Endothelial cell of umbilical vein (primary cell): Measurements from ENCODE around the gene TADA2A. TPM values are rescaled to one million over a fixed set of nuclear protein-coding genes. Genes with fewer than 3 reads are reported as not detected.

ENCODE experiments used
- BruUV-seq: library from RNA; stranded (reverse); fragments of 400-500 nt; replicated peaks from 2 replicates; lab custom pipeline; 2021; lab: Mats Ljungman, UMichigan
- CTCF ChIA-PET: fragments of 300-600, 350-600 bp; sonication (Branson Sonifier 250); formaldehyde crosslinking; loops from one replicate; lab custom pipeline; 2021; ENCODE audit warnings: antibody characterized with exemption, inconsistent platforms; lab: Charles Lee
- POLR2A ChIA-PET: fragments of 300-600, 350-600 bp; sonication (Branson Sonifier 250); formaldehyde crosslinking; loops from one replicate; lab custom pipeline; 2021; ENCODE audit warnings: antibody characterized with exemption, inconsistent platforms; lab: Charles Lee
- DNase-seq: peaks from one replicate; pipeline ENCODE4 v3.0.0-alpha.2; 2011; ENCODE audit warnings: low read depth, low spot score
- FAIRE-seq: peaks from 2 replicates; lab custom pipeline; 2011; peaks lifted over from hg19 to GRCh38; lab: Jason Lieb, UNC
- H2AFZ ChIP-seq: 2 replicates; pipeline ENCODE4 v1.6.0; 2012; ENCODE audit warnings: low read depth, low read length, control low read depth, inconsistent platforms
- H3K27ac ChIP-seq: 2 replicates; pipeline ENCODE4 v1.5.1; 2011; ENCODE audit warnings: low read depth, mild to moderate bottlenecking, control low read depth, low read length, moderate library complexity; ENCODE audit not compliant: insufficient read depth
- H3K27me3 ChIP-seq, 2 experiments: 2 replicates each; pipeline versions ENCODE4 v1.6.0 to v1.6.1; 2011; ENCODE audit warnings: low read length in 2 of 2, mixed read lengths in 1 of 2; ENCODE audit not compliant: control insufficient read depth in 2 of 2, insufficient read depth in 2 of 2
- H3K36me3 ChIP-seq, 2 experiments: 2 replicates in 1 of 2; 3 replicates in 1 of 2; pipeline ENCODE4 v1.5.1; 2011; ENCODE audit warnings: low read length in 2 of 2, mild to moderate bottlenecking in 1 of 2, moderate library complexity in 1 of 2; ENCODE audit not compliant: control insufficient read depth in 2 of 2, insufficient read depth in 2 of 2; ENCODE audit errors: extremely low read depth in 1 of 2
- H3K4me1 ChIP-seq: 3 replicates; pipeline ENCODE4 v1.5.1; 2011; ENCODE audit warnings: mild to moderate bottlenecking, low read length; ENCODE audit not compliant: control insufficient read depth, insufficient read depth; ENCODE audit errors: extremely low read depth
- H3K4me2 ChIP-seq: 2 replicates; pipeline ENCODE4 v1.6.1; 2011; ENCODE audit warnings: low read length, control low read depth, mixed read lengths; ENCODE audit not compliant: insufficient read depth
- H3K4me3 ChIP-seq, 3 experiments: fragments of 200-600 bp in 1 of 3; sonication (generic), shearing (Covaris generic) in 1 of 3; replicated peaks in 1 of 3; 2 replicates each; pipeline ENCODE4 v1.5.1; 2011 to 2016; ENCODE audit warnings: control low read depth in 3 of 3, low read length in 3 of 3, mild to moderate bottlenecking in 2 of 3, inconsistent platforms in 1 of 3, low read depth in 1 of 3, moderate library complexity in 1 of 3; ENCODE audit not compliant: insufficient read depth in 1 of 3
- H3K79me2 ChIP-seq: 2 replicates; pipeline ENCODE4 v1.6.0; 2012; ENCODE audit warnings: low read length, inconsistent platforms; ENCODE audit not compliant: control insufficient read depth, insufficient read depth
- H3K9ac ChIP-seq: replicated peaks from 2 replicates; pipeline ENCODE3; 2011; ENCODE audit warnings: low read length, control low read depth; ENCODE audit not compliant: insufficient read depth; ENCODE audit errors: extremely low read depth
- H3K9me1 ChIP-seq: replicated peaks from 3 replicates; pipeline ENCODE4 v1.6.0; 2011; ENCODE audit warnings: mild to moderate bottlenecking, low read length; ENCODE audit not compliant: control insufficient read depth, insufficient read depth; ENCODE audit errors: extremely low read depth
- H3K9me3 ChIP-seq: replicated peaks from 2 replicates; pipeline ENCODE4 v1.5.1; 2012; ENCODE audit warnings: low read length, inconsistent platforms; ENCODE audit not compliant: control insufficient read depth, insufficient read depth
- H4K20me1 ChIP-seq: replicated peaks from 2 replicates; pipeline ENCODE3; 2011; ENCODE audit warnings: mild to moderate bottlenecking, low read length; ENCODE audit not compliant: control insufficient read depth, insufficient read depth; ENCODE audit errors: extremely low read depth
- EZH2 ChIP-seq: IDR thresholded peaks from 2 replicates; pipeline ENCODE4 v1.6.1; 2012; ENCODE audit warnings: borderline replicate concordance, low read depth, mild to moderate bottlenecking, moderate library complexity, low read length, inconsistent platforms; ENCODE audit not compliant: severe bottlenecking
- FOS ChIP-seq: IDR thresholded peaks from 2 replicates; pipeline ENCODE4 v1.6.1; 2011; ENCODE audit warnings: mild to moderate bottlenecking, low read length, moderate library complexity, borderline replicate concordance; ENCODE audit not compliant: insufficient read depth
- GATA2 ChIP-seq: IDR thresholded peaks from 2 replicates; pipeline ENCODE4 v1.7.0; 2011; ENCODE audit warnings: low read depth, mild to moderate bottlenecking, moderate library complexity, mixed read lengths, low read length; ENCODE audit not compliant: insufficient read length, insufficient read depth
- JUN ChIP-seq: IDR thresholded peaks from 2 replicates; pipeline ENCODE4 v1.6.1; 2011; ENCODE audit warnings: borderline replicate concordance, low read depth; ENCODE audit not compliant: insufficient read length, insufficient read depth
- MYC ChIP-seq: IDR thresholded peaks from one replicate; pipeline ENCODE4 v1.6.1; 2011; ENCODE audit warnings: mild to moderate bottlenecking, low read depth, low read length
- POLR2A ChIP-seq: IDR thresholded peaks from 2 replicates; pipeline ENCODE4 v1.6.1; 2012; ENCODE audit warnings: low read depth, mild to moderate bottlenecking, control low read depth, low read length
- POLR2AphosphoS5 ChIP-seq: IDR thresholded peaks from 2 replicates; pipeline ENCODE4 v1.6.1; 2012; ENCODE audit warnings: low read depth, mild to moderate bottlenecking, control low read depth, low read length, moderate library complexity; ENCODE audit not compliant: insufficient read depth
- dilution Hi-C: fragments of 300-500 bp; cut with MboI; formaldehyde crosslinking; loops from one replicate; pipeline ENCODE4 v1.15.0; 2019; ENCODE audit warnings: low sequenced_read_pairs; ENCODE audit not compliant: extremely low pct_ligation_motif_present
- intact Hi-C: fragments of 100-400 bp; cut with micrococcal nuclease; formaldehyde crosslinking; loops from one replicate; pipeline ENCODE4 v1.10.0; 2022
- polyA plus RNA-seq, 4 experiments: library from polyadenylated mRNA; depleted of rRNA in 3 of 4; stranded (reverse) in 3 of 4; unstranded in 1 of 4; fragments of >200 nt; gene quantifications; 2 replicates each; pipeline versions ENCODE4 v1.2.1 to v1.2.3, GENCODE V29; 2011 to 2012; ENCODE audit warnings: missing spikeins in 1 of 4
- total RNA-seq: library from RNA; stranded (reverse); gene quantifications from 2 replicates; pipeline ENCODE4 v1.2.3, GENCODE V29; 2021
- TF ChIP-seq, protein P1 (sequence below): IDR thresholded peaks from 2 replicates; pipeline ENCODE4 v1.6.1; 2011; ENCODE audit not compliant: insufficient read depth, insufficient read length
- TF ChIP-seq, protein P2 (sequence below), 2 donors: IDR thresholded peaks; 1 replicate in 1 of 2; 2 replicates in 1 of 2; pipeline ENCODE4 v1.5.1; 2011; ENCODE audit warnings: low read length in 2 of 2, mild to moderate bottlenecking in 2 of 2, moderate library complexity in 2 of 2, control low read depth in 1 of 2, inconsistent platforms in 1 of 2, low read depth in 1 of 2; ENCODE audit not compliant: insufficient read depth in 1 of 2; ENCODE audit errors: extremely low read depth in 1 of 2

Gene TADA2A
- total and polyA plus RNA-seq, 2 donors (not counting 3 experiments of a cell fraction or from before 2014, with no cell fraction given): 9.9 to 22.4 TPM

DNA sequence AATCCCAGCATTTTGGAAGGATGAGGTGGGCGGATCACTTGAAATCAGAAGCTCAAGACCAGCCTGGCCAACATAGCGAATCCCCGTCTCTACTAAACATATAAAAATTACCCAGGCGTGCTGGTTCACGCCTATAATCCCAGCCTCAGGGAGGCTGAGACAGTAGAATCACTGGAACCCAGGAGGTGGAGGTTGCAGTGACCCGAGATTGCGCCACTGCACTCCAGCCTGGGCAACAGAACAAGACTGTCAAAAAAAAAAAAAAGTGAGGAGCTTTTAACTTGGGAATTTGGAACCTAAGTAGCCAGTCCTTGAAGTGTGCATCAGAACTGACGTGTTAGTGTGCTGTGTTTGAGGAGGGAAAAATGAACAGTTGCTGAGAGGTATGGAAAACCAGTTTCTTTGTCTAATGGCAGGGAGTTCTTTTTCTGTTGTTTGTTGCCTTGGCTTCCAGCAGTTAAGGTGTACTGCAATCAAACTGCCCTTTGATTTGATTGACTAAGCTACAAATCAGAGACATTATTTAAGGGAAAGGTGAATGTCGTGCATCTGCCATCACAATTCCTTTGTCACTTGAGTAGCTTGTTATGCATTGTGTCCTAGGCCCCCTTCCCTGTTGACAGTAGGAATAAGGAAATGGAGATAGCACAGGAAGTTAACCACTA lies 74.4 kb downstream of the TADA2A start:
- Histone ChIP-seq H4K20me1 (no peaks in the 10 kb centered on the region), H3K4me3 (no peak overlapping the region), H3K79me2 (no peaks in the 10 kb centered on the region), H3K4me2 (no peak overlapping the region), H3K9me3 (no peaks in the 10 kb centered on the region), H3K36me3 (peaks cover 0 to 3% of the 10 kb centered on the region in 2 experiments), H3K27me3 (no peaks in the 10 kb centered on the region), H2AFZ (no peak overlapping the region), H3K9me1 (no peaks in the 10 kb centered on the region), H3K27ac (no peak overlapping the region), H3K4me1 (peaks cover 14% of the 10 kb centered on the region), H3K9ac (no peak overlapping the region)
- ChIA-PET CTCF (interaction anchor here (1.4 to 2.3 kb wide), 2 partner anchors 8 to 108 kb away, joined by 3 to 8 read pairs; partner anchors contain the start of gene DUSP14), POLR2A (no interaction called here)
- TF ChIP-seq EZH2 (no peak), POLR2A (no peak), GATA2 (no peak)
- intact Hi-C loops (no loop called here), dilution Hi-C loops (no loop called here)
- BruUV-seq: no TSS peak
- DNase-seq (no peak), FAIRE-seq (no peak)

DNA sequence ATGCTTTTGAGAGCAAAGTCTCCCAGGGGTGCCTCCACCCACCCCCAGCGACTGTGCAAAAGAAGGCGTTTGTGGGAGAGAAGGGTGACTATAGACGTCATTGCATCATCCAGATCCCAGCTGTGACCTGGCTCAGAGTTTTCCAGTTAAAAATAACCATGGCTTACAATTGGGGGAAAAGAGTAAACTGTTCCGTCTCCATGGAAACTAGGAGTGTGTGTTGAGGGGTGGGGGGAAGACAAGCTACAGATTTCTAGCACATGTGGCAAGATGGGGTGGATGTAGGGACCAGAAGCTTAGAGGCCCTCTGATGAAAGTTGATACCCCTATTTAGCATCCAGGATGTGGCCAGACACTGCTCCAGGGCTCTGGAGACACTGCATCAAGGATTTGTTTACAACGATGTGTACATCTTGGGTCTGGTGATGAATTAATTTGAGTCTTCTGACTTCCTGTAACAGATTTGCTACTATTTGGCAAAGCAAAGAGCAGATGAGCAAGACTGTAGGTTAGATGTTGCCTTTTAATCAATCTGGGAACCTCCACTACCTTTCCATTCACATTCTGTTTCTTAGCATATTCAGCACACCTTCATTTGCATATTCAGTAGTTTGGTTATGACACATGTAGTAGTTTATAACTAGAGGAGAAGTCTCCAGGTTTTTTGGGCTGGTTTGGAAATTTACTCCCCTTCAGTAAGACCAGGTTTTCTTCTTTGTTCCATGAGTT lies 76.8 kb downstream of the TADA2A start:
- no peak for FAIRE-seq
- POLR2A ChIA-PET: no interaction called here
- no peak overlapping the region for H2AFZ ChIP-seq

More for the DNA sequence above, 76.8 kb downstream of the TADA2A start:
- no peak for DNase-seq
- Histone ChIP-seq H3K9ac (no peak overlapping the region), H3K36me3 (no peaks in the 10 kb centered on the region), H4K20me1 (no peaks in the 10 kb centered on the region), H3K9me3 (no peaks in the 10 kb centered on the region), H3K4me2 (no peak overlapping the region), H3K4me3 (no peak overlapping the region), H3K4me1 (peaks cover 7% of the 10 kb centered on the region), H3K27me3 (no peaks in the 10 kb centered on the region), H3K27ac (no peak overlapping the region), H3K9me1 (no peaks in the 10 kb centered on the region), H3K79me2 (no peaks in the 10 kb centered on the region)
- intact Hi-C loops: no loop called here
- dilution Hi-C loops: no loop called here
- no TSS peak for BruUV-seq
- CTCF ChIA-PET: no interaction called here
- TF ChIP-seq, protein P1, sequence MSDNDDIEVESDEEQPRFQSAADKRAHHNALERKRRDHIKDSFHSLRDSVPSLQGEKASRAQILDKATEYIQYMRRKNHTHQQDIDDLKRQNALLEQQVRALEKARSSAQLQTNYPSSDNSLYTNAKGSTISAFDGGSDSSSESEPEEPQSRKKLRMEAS: no peak
- no peak for TF ChIP-seq JUN
- TF ChIP-seq, protein P2, sequence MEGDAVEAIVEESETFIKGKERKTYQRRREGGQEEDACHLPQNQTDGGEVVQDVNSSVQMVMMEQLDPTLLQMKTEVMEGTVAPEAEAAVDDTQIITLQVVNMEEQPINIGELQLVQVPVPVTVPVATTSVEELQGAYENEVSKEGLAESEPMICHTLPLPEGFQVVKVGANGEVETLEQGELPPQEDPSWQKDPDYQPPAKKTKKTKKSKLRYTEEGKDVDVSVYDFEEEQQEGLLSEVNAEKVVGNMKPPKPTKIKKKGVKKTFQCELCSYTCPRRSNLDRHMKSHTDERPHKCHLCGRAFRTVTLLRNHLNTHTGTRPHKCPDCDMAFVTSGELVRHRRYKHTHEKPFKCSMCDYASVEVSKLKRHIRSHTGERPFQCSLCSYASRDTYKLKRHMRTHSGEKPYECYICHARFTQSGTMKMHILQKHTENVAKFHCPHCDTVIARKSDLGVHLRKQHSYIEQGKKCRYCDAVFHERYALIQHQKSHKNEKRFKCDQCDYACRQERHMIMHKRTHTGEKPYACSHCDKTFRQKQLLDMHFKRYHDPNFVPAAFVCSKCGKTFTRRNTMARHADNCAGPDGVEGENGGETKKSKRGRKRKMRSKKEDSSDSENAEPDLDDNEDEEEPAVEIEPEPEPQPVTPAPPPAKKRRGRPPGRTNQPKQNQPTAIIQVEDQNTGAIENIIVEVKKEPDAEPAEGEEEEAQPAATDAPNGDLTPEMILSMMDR (IDR thresholded peaks at IDR 0.05; ENCODE audit: extremely low read depth in 1 of 2, insufficient read depth in 1 of 2, low read depth in 1 of 2, low read length in 2 of 2): no peak
- TF ChIP-seq MYC: no peak
- no peak for TF ChIP-seq FOS
- TF ChIP-seq POLR2A: no peak
- TF ChIP-seq POLR2AphosphoS5: no peak
- no peak for TF ChIP-seq EZH2
- TF ChIP-seq GATA2: no peak
